WERI-Rb-1 (cell line): ENCODE results near the gene FAM53A.
A peak's percentile ranks its signal among the peaks of the same experiment; 100 is the strongest.

Experiments
- DNase-seq: peaks from one replicate; pipeline ENCODE4 v3.0.0-alpha.2; 2020
- H3K27ac ChIP-seq: fragments of 250-450 bp; sonication (Bioruptor Pico); 2 replicates; pipeline ENCODE4 v1.5.1; 2020; ENCODE audit warnings: mild to moderate bottlenecking, moderate library complexity
- H3K27me3 ChIP-seq: fragments of 250-450 bp; sonication (Bioruptor Pico); 2 replicates; pipeline ENCODE4 v1.5.1; 2021; ENCODE audit warnings: mild to moderate bottlenecking, low read depth, moderate library complexity; ENCODE audit not compliant: insufficient read depth, severe bottlenecking
- H3K36me3 ChIP-seq: fragments of 250-450 bp; sonication (Bioruptor Pico); 2 replicates; pipeline ENCODE4 v1.5.1; 2020; ENCODE audit warnings: mild to moderate bottlenecking, moderate library complexity
- H3K4me3 ChIP-seq: 2 replicates; pipeline ENCODE4 v1.5.1; 2011; ENCODE audit warnings: low read depth, mild to moderate bottlenecking, control low read depth, low read length
- H3K9me3 ChIP-seq: fragments of 250-450 bp; sonication (Bioruptor Pico); 2 replicates; pipeline ENCODE4 v1.5.1; 2021; ENCODE audit warnings: mild to moderate bottlenecking, moderate library complexity; ENCODE audit not compliant: severe bottlenecking
- TF ChIP-seq, protein P1 (sequence below): IDR thresholded peaks from 2 replicates; pipeline ENCODE4 v1.5.1; 2011; ENCODE audit warnings: low read depth, mild to moderate bottlenecking, control low read depth, inconsistent platforms, low read length

The FAM53A gene

DNA sequence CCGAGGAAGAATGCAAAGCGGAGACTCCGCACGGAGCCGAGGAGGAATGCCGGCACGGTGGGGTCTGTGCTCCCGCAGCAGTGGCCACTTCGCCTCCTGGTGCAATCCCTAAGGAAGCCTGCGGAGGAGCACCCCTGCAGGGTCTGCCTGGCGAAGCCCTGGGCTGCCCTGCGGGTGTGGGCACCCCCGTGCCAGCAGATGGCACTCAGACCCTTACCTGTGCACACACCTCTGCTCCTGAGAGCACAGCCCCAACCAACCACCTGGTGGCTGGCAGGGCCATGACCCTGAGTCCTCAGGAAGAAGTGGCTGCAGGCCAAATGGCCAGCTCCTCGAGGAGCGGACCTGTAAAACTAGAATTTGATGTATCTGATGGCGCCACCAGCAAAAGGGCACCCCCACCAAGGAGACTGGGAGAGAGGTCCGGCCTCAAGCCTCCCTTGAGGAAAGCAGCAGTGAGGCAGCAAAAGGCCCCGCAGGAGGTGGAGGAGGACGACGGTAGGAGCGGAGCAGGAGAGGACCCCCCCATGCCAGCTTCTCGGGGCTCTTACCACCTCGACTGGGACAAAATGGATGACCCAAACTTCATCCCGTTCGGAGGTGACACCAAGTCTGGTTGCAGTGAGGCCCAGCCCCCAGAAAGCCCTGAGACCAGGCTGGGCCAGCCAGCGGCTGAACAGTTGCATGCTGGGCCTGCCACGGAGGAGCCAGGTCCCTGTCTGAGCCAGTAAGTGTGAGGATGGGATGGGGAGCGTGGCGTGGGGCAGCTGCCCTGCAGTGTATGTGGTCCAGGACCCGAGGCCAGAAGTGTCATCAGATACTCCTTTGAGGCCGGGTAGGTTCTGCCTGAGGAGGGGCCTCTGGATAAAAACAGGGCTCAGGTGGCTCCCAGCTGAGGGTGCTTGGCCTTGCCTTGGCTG, 44.2 kb upstream of the FAM53A start:
- no peak overlapping the region for H3K27ac ChIP-seq
- H3K36me3 ChIP-seq, result peaks cover 97% of the 10 kb centered on the region

GRCh38 chr4:1727117-1728031, 43.3 kb upstream of the FAM53A start:
- H3K4me3 ChIP-seq, result no peak overlapping the region
- no peaks in the 10 kb centered on the region for H3K9me3 ChIP-seq
- no peak for DNase-seq
- H3K27me3 ChIP-seq, result no peaks in the 10 kb centered on the region
- TF ChIP-seq, protein P1, sequence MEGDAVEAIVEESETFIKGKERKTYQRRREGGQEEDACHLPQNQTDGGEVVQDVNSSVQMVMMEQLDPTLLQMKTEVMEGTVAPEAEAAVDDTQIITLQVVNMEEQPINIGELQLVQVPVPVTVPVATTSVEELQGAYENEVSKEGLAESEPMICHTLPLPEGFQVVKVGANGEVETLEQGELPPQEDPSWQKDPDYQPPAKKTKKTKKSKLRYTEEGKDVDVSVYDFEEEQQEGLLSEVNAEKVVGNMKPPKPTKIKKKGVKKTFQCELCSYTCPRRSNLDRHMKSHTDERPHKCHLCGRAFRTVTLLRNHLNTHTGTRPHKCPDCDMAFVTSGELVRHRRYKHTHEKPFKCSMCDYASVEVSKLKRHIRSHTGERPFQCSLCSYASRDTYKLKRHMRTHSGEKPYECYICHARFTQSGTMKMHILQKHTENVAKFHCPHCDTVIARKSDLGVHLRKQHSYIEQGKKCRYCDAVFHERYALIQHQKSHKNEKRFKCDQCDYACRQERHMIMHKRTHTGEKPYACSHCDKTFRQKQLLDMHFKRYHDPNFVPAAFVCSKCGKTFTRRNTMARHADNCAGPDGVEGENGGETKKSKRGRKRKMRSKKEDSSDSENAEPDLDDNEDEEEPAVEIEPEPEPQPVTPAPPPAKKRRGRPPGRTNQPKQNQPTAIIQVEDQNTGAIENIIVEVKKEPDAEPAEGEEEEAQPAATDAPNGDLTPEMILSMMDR, result no peak
- H3K36me3 ChIP-seq, result peaks cover 97% of the 10 kb centered on the region
- H3K27ac ChIP-seq, result no peak overlapping the region

More for the DNA sequence above, 44.2 kb upstream of the FAM53A start:
- Histone ChIP-seq H3K4me3 (no peak overlapping the region), H3K9me3 (no peaks in the 10 kb centered on the region), H3K27me3 (no peaks in the 10 kb centered on the region)
- TF ChIP-seq, protein P1, result peak; percentile 10; the same call in 1 of the 2 replicates
- DNase-seq, result no peak

GRCh38 chr4:1726146-1726934, 42.2 kb upstream of the FAM53A start:
- H3K27me3 ChIP-seq, result no peaks in the 10 kb centered on the region
- H3K36me3 ChIP-seq, result peaks cover 97% of the 10 kb centered on the region
- H3K4me3 ChIP-seq, result no peak overlapping the region
- no peaks in the 10 kb centered on the region for H3K9me3 ChIP-seq
- peak overlapping the region; percentile 14 for H3K27ac ChIP-seq
- TF ChIP-seq, protein P1, result peak; percentile 97
- DNase-seq, result peak; percentile 94

GRCh38 chr4:1725521-1725920, 41.4 kb upstream of the FAM53A start:
- TF ChIP-seq, protein P1, result no peak
- Histone ChIP-seq H3K27ac (no peak overlapping the region; the same call in 1 of the 2 replicates), H3K9me3 (no peaks in the 10 kb centered on the region), H3K4me3 (no peak overlapping the region), H3K27me3 (no peaks in the 10 kb centered on the region), H3K36me3 (peaks cover 89% of the 10 kb centered on the region)
- no peak for DNase-seq

GRCh38 chr4:1723131-1723801, 39.2 kb upstream of the FAM53A start:
- no peaks in the 10 kb centered on the region for H3K9me3 ChIP-seq
- no peak for DNase-seq
- peak overlapping the region; percentile 94; the same call in 1 of the 2 replicates for H3K27ac ChIP-seq
- H3K36me3 ChIP-seq, result peaks cover 74% of the 10 kb centered on the region
- no peaks in the 10 kb centered on the region for H3K27me3 ChIP-seq
- no peak overlapping the region for H3K4me3 ChIP-seq
- TF ChIP-seq, protein P1, result no peak
